HepG2 (cell line): Measurements from ENCODE around the gene MYH9. TPM values are rescaled to one million over a fixed set of nuclear protein-coding genes. Genes with fewer than 3 reads are reported as not detected.
A peak's percentile ranks its signal among the peaks of the same experiment; 100 is the strongest.

ENCODE experiments used
- FOXP1 ChIP-seq, 2 experiments: fragments of 450-650 bp in 1 of 2; IDR thresholded peaks; 2 replicates each; pipeline ENCODE4 v1.6.1; 2017 to 2018; ENCODE audit warnings: antibody characterized with exemption in 1 of 2
- GTF3A ChIP-seq: sonication (generic); formaldehyde crosslinking; conservative IDR thresholded peaks from 2 replicates; pipeline ENCODE4 v1.4.0; 2020; ENCODE audit warnings: mild to moderate bottlenecking, missing genetic modification reagents
- HOXA5 ChIP-seq: sonication (generic); formaldehyde crosslinking; IDR thresholded peaks from 2 replicates; pipeline ENCODE4 v1.4.0; 2020; ENCODE audit warnings: missing genetic modification reagents
- MAFG ChIP-seq: sonication (generic); formaldehyde crosslinking; IDR thresholded peaks from 2 replicates; pipeline ENCODE4 v1.5.1; 2020; ENCODE audit warnings: mild to moderate bottlenecking, missing genetic modification reagents
- MEIS2 ChIP-seq: sonication (generic); formaldehyde crosslinking; IDR thresholded peaks from 2 replicates; pipeline ENCODE4 v1.9.0; 2021; ENCODE audit warnings: mild to moderate bottlenecking, missing genetic modification reagents
- NPAS2 ChIP-seq: sonication (generic); formaldehyde crosslinking; IDR thresholded peaks from 2 replicates; pipeline ENCODE4 v1.8.0; 2022; ENCODE audit warnings: mild to moderate bottlenecking, missing genetic modification reagents, borderline replicate concordance
- PLSCR1 ChIP-seq: sonication (generic); formaldehyde crosslinking; IDR thresholded peaks from 2 replicates; pipeline ENCODE4 v1.5.0; 2020; ENCODE audit warnings: missing genetic modification reagents, mild to moderate bottlenecking, borderline replicate concordance
- THAP7 ChIP-seq: sonication (generic); formaldehyde crosslinking; IDR thresholded peaks from 2 replicates; pipeline ENCODE4 v1.8.1; 2023; ENCODE audit warnings: mild to moderate bottlenecking, missing genetic modification reagents
- TMF1 ChIP-seq: sonication (generic); formaldehyde crosslinking; IDR thresholded peaks from 2 replicates; pipeline ENCODE4 v1.8.1; 2022; ENCODE audit warnings: low read depth, missing genetic modification reagents
- TSC22D2 ChIP-seq: sonication (generic); formaldehyde crosslinking; IDR thresholded peaks from 2 replicates; pipeline ENCODE4 v1.5.1; 2020; ENCODE audit warnings: missing genetic modification reagents, mild to moderate bottlenecking, borderline replicate concordance
- ZNF280D ChIP-seq: sonication (generic); formaldehyde crosslinking; IDR thresholded peaks from 2 replicates; pipeline ENCODE4 v1.5.1; 2020; ENCODE audit warnings: mild to moderate bottlenecking, missing genetic modification reagents
- ZNF430 ChIP-seq: sonication (generic); formaldehyde crosslinking; IDR thresholded peaks from 2 replicates; pipeline ENCODE4 v1.9.0; 2021; ENCODE audit warnings: mild to moderate bottlenecking, missing genetic modification reagents
- ZNF646 ChIP-seq: sonication (generic); formaldehyde crosslinking; IDR thresholded peaks from 2 replicates; pipeline ENCODE4 v1.9.0; 2021; ENCODE audit warnings: mild to moderate bottlenecking, missing genetic modification reagents
- ZNF7 ChIP-seq: IDR thresholded peaks from 2 replicates; pipeline ENCODE4 v1.6.1; 2016; ENCODE audit warnings: missing biosample characterization, missing genetic modification reagents
- ZNF800 ChIP-seq: sonication (generic); formaldehyde crosslinking; IDR thresholded peaks from 2 replicates; pipeline ENCODE4 v1.4.0; 2020; ENCODE audit warnings: missing genetic modification reagents
- ZNF891 ChIP-seq: sonication (generic); formaldehyde crosslinking; IDR thresholded peaks from 2 replicates; pipeline ENCODE4 v1.5.0; 2020; ENCODE audit warnings: mild to moderate bottlenecking, missing genetic modification reagents
- ZSCAN31 ChIP-seq: sonication (generic); formaldehyde crosslinking; IDR thresholded peaks from 2 replicates; pipeline ENCODE4 v1.5.0; 2020; ENCODE audit warnings: low read depth, mild to moderate bottlenecking, missing genetic modification reagents
- polyA plus RNA-seq, 8 experiments: library from polyadenylated mRNA; depleted of rRNA in 3 of 8; stranded (reverse) in 7 of 8; unstranded in 1 of 8; fragments of >200 nt; fragmentation: Illumina TruSeq in 4 of 8; extraction: Trizol in 4 of 8; gene quantifications; 2 replicates each; pipeline versions ENCODE4 v1.2.1 to v1.2.3, GENCODE V29; 2011 to 2016; ENCODE audit warnings: low read depth in 4 of 8, missing spikeins in 1 of 8, mixed read lengths in 1 of 8; ENCODE audit not compliant: insufficient read depth in 1 of 8
- total RNA-seq, 5 experiments: library from RNA; depleted of rRNA; stranded (reverse); fragments of >200 nt; fragmentation: Illumina TruSeq; extraction: Trizol; gene quantifications; 2 replicates each; pipeline ENCODE4 v1.2.3, GENCODE V29; 2016; ENCODE audit warnings: low read depth in 1 of 5

The MYH9 gene
- total and polyA plus RNA-seq, 2 of the 13 experiments (the other 11 are each of a cell fraction or from before 2014, with no cell fraction given) = 50.7 to 98.5 TPM

GRCh38 chr22:36341640-36342041, 46.1 kb downstream of the MYH9 start (continued):
- no peak for TF ChIP-seq ZNF800 (CRISPR knock-in tag)
- no peak for TF ChIP-seq ZNF7
- TF ChIP-seq ZSCAN31 (CRISPR knock-in tag) = no peak
- TF ChIP-seq THAP7 (CRISPR knock-in tag) = no peak
- TF ChIP-seq TMF1 (CRISPR knock-in tag) = no peak
- 0 out of 2 replicates have a peak, but pooled peaks have one; percentile 51 for TF ChIP-seq ZNF430 (CRISPR knock-in tag)
- no peak for TF ChIP-seq HOXA5 (CRISPR knock-in tag)
- no peak for TF ChIP-seq TSC22D2 (CRISPR knock-in tag)
- TF ChIP-seq MEIS2 (CRISPR knock-in tag) = no peak
- no peak for TF ChIP-seq ZNF891
- TF ChIP-seq FOXP1 (IDR thresholded peaks at IDR 0.05) = no peak
- peak; percentile 62; the same call in 1 of the 2 replicates for TF ChIP-seq FOXP1 (CRISPR knock-in tag; IDR thresholded peaks at IDR 0.05)
- TF ChIP-seq ZNF646 (CRISPR knock-in tag) = no peak
- TF ChIP-seq NPAS2 = no peak
- no peak for TF ChIP-seq PLSCR1
- TF ChIP-seq GTF3A = no peak
- no peak for TF ChIP-seq ZNF280D
- no peak for TF ChIP-seq MAFG (CRISPR knock-in tag)
